HepG2 (cell line): ENCODE measurements around the gene LHFPL2. TPM values are rescaled to one million over a fixed set of nuclear protein-coding genes. Genes with fewer than 3 reads are reported as not detected.
"Not testable (repeated sequence)": the region's sequence is repeated elsewhere in the genome, so short reads cannot be mapped to it uniquely, and the experiment has no call there.

Source experiments
- ATAC-seq: fragments of 200-7000 bp; cut with Tn5 transposase; 3 replicates; pipeline ENCODE4 v1.9.1; 2020; ENCODE audit warnings: mild to moderate bottlenecking, moderate library complexity
- BruUV-seq: library from RNA; stranded (reverse); fragments of 400-500 nt; replicated peaks from 2 replicates; lab custom pipeline; 2021; lab: Mats Ljungman, UMichigan
- CTCF ChIA-PET: fragments of 300-600 bp; formaldehyde crosslinking; extraction: SDS; loops from one replicate; lab custom pipeline; 2021; ENCODE audit warnings: low total read pairs, inconsistent platforms, low intra/inter-chr PET ratio; lab: Yijun Ruan, JAX
- POLR2A ChIA-PET: fragments of 350-600 bp; sonication (Branson Sonifier 250); formaldehyde crosslinking; loops from one replicate; lab custom pipeline; 2020; ENCODE audit warnings: antibody characterized with exemption, inconsistent platforms; lab: Yijun Ruan, JAX
- DNase-seq: peaks from one replicate; pipeline ENCODE4 v3.0.0-alpha.2; 2015; ENCODE audit warnings: low spot score
- FAIRE-seq: peaks from 3 replicates; lab custom pipeline; 2011; peaks lifted over from hg19 to GRCh38; lab: Jason Lieb, UNC
- H2AFZ ChIP-seq: one replicate; pipeline ENCODE4 v1.6.1; 2011; ENCODE audit warnings: low read length, inconsistent platforms
- H3K27ac ChIP-seq: fragments of 300-600 bp; 3 replicates; pipeline ENCODE4 v1.8.0; 2011; ENCODE audit warnings: mixed run types, mild to moderate bottlenecking, mixed read lengths, low read length, inconsistent platforms; ENCODE audit not compliant: insufficient read depth; ENCODE audit errors: extremely low read length
- H3K27me3 ChIP-seq, 2 experiments: fragments of 200-600 bp in 1 of 2; 2 replicates in 1 of 2; 3 replicates in 1 of 2; pipeline versions ENCODE4 v1.6.0 to v1.8.0; 2011; ENCODE audit warnings: low read length in 2 of 2, mild to moderate bottlenecking in 2 of 2, moderate library complexity in 2 of 2, inconsistent platforms in 1 of 2; ENCODE audit not compliant: insufficient read depth in 2 of 2, control insufficient read depth in 1 of 2
- H3K36me3 ChIP-seq, 2 experiments: fragments of 200-600 bp in 1 of 2; replicated peaks in 1 of 2; 2 replicates in 1 of 2; 3 replicates in 1 of 2; pipeline versions ENCODE4 v1.5.1 to v1.8.0; 2011; ENCODE audit warnings: low read length in 2 of 2, inconsistent platforms in 1 of 2; ENCODE audit not compliant: insufficient read depth in 2 of 2, control insufficient read depth in 1 of 2
- H3K4me1 ChIP-seq: 2 replicates; pipeline ENCODE4 v1.5.1; 2012; ENCODE audit warnings: low read length, inconsistent platforms; ENCODE audit not compliant: insufficient read depth
- H3K4me2 ChIP-seq: 2 replicates; pipeline ENCODE4 v1.6.0; 2011; ENCODE audit warnings: low read depth, low read length, inconsistent platforms
- H3K4me3 ChIP-seq, 3 experiments: fragments of 200-600 bp in 1 of 3; sonication (generic), shearing (Covaris generic) in 1 of 3; replicated peaks in 1 of 3; 2 replicates each; pipeline ENCODE4 v1.5.1; 2011 to 2016; ENCODE audit warnings: low read length in 3 of 3, inconsistent platforms in 2 of 3, low read depth in 2 of 3, mild to moderate bottlenecking in 2 of 3, control low read depth in 1 of 3, mixed read lengths in 1 of 3; ENCODE audit not compliant: insufficient read depth in 1 of 3
- H3K79me2 ChIP-seq: one replicate; pipeline ENCODE4 v1.6.1; 2011; ENCODE audit warnings: low read length, inconsistent platforms; ENCODE audit not compliant: insufficient read depth
- H3K9ac ChIP-seq: 2 replicates; pipeline ENCODE4 v1.6.0; 2011; ENCODE audit warnings: mild to moderate bottlenecking, low read depth, low read length, inconsistent platforms; ENCODE audit not compliant: insufficient read depth
- H3K9me3 ChIP-seq: 2 replicates; pipeline ENCODE4 v1.5.1; 2012; ENCODE audit warnings: mild to moderate bottlenecking, low read length
- H4K20me1 ChIP-seq: 2 replicates; pipeline ENCODE4 v1.6.0; 2011; ENCODE audit warnings: inconsistent platforms, mild to moderate bottlenecking, low read length, moderate library complexity; ENCODE audit not compliant: insufficient read depth
- CHCHD3 ChIP-seq: sonication (generic); formaldehyde crosslinking; IDR thresholded peaks from 2 replicates; pipeline ENCODE4 v1.8.0; 2022; ENCODE audit warnings: mild to moderate bottlenecking, missing genetic modification reagents, moderate library complexity
- GPBP1L1 ChIP-seq: sonication (generic); formaldehyde crosslinking; IDR thresholded peaks from 2 replicates; pipeline ENCODE4 v1.5.0; 2020; ENCODE audit warnings: mild to moderate bottlenecking, missing genetic modification reagents
- JARID2 ChIP-seq: sonication (generic); formaldehyde crosslinking; IDR thresholded peaks from 2 replicates; pipeline ENCODE4 v1.8.1; 2023; ENCODE audit warnings: missing genetic modification reagents, inconsistent platforms; ENCODE audit not compliant: insufficient replicate concordance
- JUND ChIP-seq: sonication (generic); formaldehyde crosslinking; IDR thresholded peaks from 2 replicates; pipeline ENCODE4 v1.8.0; 2022; ENCODE audit warnings: mild to moderate bottlenecking, missing genetic modification reagents
- MED8 ChIP-seq: sonication (generic); formaldehyde crosslinking; IDR thresholded peaks from 2 replicates; pipeline ENCODE4 v1.8.1; 2023; ENCODE audit warnings: mild to moderate bottlenecking, missing genetic modification reagents; ENCODE audit not compliant: insufficient replicate concordance
- POLR2A ChIP-seq, 2 experiments: IDR thresholded peaks; 2 replicates each; pipeline ENCODE4 v1.6.1; 2011; ENCODE audit warnings: low read depth in 2 of 2, low read length in 2 of 2, mild to moderate bottlenecking in 1 of 2, moderate library complexity in 1 of 2; ENCODE audit not compliant: insufficient read depth in 1 of 2
- SOX5 ChIP-seq: IDR thresholded peaks from 2 replicates; pipeline ENCODE4 v1.6.1; 2016; ENCODE audit warnings: borderline replicate concordance
- SOX6 ChIP-seq, 2 experiments: fragments of 450-650 bp in 1 of 2; sonication (generic) in 1 of 2; formaldehyde crosslinking in 1 of 2; IDR thresholded peaks; 2 replicates each; pipeline versions ENCODE4 v1.4.0 to v1.6.1; 2017 to 2020; ENCODE audit warnings: antibody characterized with exemption in 1 of 2, mild to moderate bottlenecking in 1 of 2, missing genetic modification reagents in 1 of 2
- SRF ChIP-seq: IDR thresholded peaks from 2 replicates; pipeline ENCODE4 v1.6.1; 2011; ENCODE audit warnings: mild to moderate bottlenecking, low read depth, low read length, moderate library complexity
- YEATS4 ChIP-seq: sonication (generic); formaldehyde crosslinking; IDR thresholded peaks from 2 replicates; pipeline ENCODE4 v1.4.0; 2020; ENCODE audit warnings: missing genetic modification reagents, borderline replicate concordance
- ZNF34 ChIP-seq: sonication (generic); formaldehyde crosslinking; IDR thresholded peaks from 2 replicates; pipeline ENCODE4 v1.4.0; 2020; ENCODE audit warnings: mild to moderate bottlenecking, missing genetic modification reagents, borderline replicate concordance
- ZNF567 ChIP-seq: sonication (generic); formaldehyde crosslinking; IDR thresholded peaks from 2 replicates; pipeline ENCODE4 v1.8.1; 2023; ENCODE audit warnings: mild to moderate bottlenecking, missing genetic modification reagents, borderline replicate concordance
- WGBS: methylation state at CpG from one replicate; pipeline ENCODE4 v1.1.6; 2017; ENCODE audit warnings: low lambda C conversion rate; 5-methylcytosine and 5-hydroxymethylcytosine counted together
- in situ Hi-C: cut with HindIII; loops from 2 replicates; pipeline ENCODE4 v1.10.0; 2017; ENCODE audit warnings: low pct_unique_long_range_greater_than_20kb; ENCODE audit not compliant: extremely low pct_ligation_motif_present
- intact Hi-C: fragments of 100-400 bp; cut with micrococcal nuclease; formaldehyde crosslinking; loops from one replicate; pipeline ENCODE4 v1.10.0; 2022; ENCODE audit not compliant: unreplicated experiment
- polyA plus RNA-seq, 8 experiments: library from polyadenylated mRNA; depleted of rRNA in 3 of 8; stranded (reverse) in 7 of 8; unstranded in 1 of 8; fragments of >200 nt; fragmentation: Illumina TruSeq in 4 of 8; extraction: Trizol in 4 of 8; gene quantifications; 2 replicates each; pipeline versions ENCODE4 v1.2.1 to v1.2.3, GENCODE V29; 2011 to 2016; ENCODE audit warnings: low read depth in 4 of 8, missing spikeins in 1 of 8, mixed read lengths in 1 of 8; ENCODE audit not compliant: insufficient read depth in 1 of 8
- total RNA-seq, 5 experiments: library from RNA; depleted of rRNA; stranded (reverse); fragments of >200 nt; fragmentation: Illumina TruSeq; extraction: Trizol; gene quantifications; 2 replicates each; pipeline ENCODE4 v1.2.3, GENCODE V29; 2016; ENCODE audit warnings: low read depth in 1 of 5
- TF ChIP-seq, protein P1 (sequence below): sonication (generic); formaldehyde crosslinking; conservative IDR thresholded peaks from 2 replicates; pipeline ENCODE4 v1.4.0; 2020; ENCODE audit warnings: missing genetic modification reagents
- TF ChIP-seq, protein P2 (sequence below): sonication (generic); formaldehyde crosslinking; IDR thresholded peaks from 2 replicates; pipeline ENCODE4 v1.5.1; 2020; ENCODE audit warnings: missing genetic modification reagents, mild to moderate bottlenecking, borderline replicate concordance

LHFPL2 gene
- total and polyA plus RNA-seq, 2 of the 13 experiments (the other 11 are each of a cell fraction or from before 2014, with no cell fraction given): 6.0 to 20.0 TPM

GRCh38 chr5:78690253-78690972 is 41.8 kb upstream of the LHFPL2 start (continued):
- no peak for TF ChIP-seq GPBP1L1 (CRISPR knock-in tag)
- TF ChIP-seq YEATS4 (CRISPR knock-in tag): no peak
- TF ChIP-seq ZNF567 (CRISPR knock-in tag): no peak
- no peak for TF ChIP-seq JARID2 (CRISPR knock-in tag)
- no peak for TF ChIP-seq SOX5 (CRISPR knock-in tag)
- no peak for TF ChIP-seq ZNF34 (CRISPR knock-in tag)

DNA sequence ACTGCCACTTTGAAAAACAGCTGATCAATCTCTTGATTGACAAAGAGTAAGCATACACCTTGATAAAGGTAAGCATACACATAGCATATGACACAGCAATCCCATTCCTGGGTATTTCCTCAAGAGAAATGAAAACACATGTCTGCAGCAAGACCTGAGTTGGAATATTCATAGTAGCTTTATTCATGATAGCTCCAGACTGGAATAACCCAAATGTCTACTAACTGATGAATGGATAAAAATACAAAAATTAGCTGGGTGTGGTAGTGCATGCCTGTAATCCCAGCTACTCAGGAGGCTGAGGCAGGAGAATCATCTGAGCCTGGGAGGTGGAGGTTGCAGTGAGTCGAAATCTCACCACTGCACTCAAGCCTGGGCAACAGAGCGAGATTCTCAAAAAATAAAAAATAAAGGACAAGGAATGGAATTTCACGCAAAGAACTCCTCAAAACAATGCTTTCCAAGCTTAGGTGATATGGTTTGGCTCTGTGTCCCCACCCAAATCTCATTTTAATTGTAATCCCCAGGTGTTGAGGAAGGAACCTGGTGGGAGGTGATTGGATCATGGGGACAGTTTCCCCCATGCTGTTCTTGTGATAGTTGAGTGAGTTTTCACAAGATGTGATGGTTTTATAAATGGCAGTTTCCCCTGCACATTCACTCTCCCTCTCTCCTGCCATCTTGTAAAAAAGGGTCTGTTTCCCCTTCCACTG is 41.1 kb upstream of the LHFPL2 start:
- no peak for DNase-seq
- no peak for ATAC-seq
- TF ChIP-seq CHCHD3 (CRISPR knock-in tag) (no peak), MED8 (no peak), JUND (no peak), POLR2A (IDR thresholded peaks at IDR 0.05; ENCODE audit: insufficient read depth in 1 of 2, low read depth in 2 of 2, low read length in 2 of 2) (no peak), SOX6 (IDR thresholded peaks at IDR 0.05) (no peak), SOX6 (CRISPR knock-in tag; IDR thresholded peaks at IDR 0.05) (no peak), SRF (no peak)
- TF ChIP-seq, protein P1, sequence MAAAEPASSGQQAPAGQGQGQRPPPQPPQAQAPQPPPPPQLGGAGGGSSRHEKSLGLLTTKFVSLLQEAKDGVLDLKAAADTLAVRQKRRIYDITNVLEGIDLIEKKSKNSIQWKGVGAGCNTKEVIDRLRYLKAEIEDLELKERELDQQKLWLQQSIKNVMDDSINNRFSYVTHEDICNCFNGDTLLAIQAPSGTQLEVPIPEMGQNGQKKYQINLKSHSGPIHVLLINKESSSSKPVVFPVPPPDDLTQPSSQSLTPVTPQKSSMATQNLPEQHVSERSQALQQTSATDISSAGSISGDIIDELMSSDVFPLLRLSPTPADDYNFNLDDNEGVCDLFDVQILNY: no peak
- TF ChIP-seq, protein P2, sequence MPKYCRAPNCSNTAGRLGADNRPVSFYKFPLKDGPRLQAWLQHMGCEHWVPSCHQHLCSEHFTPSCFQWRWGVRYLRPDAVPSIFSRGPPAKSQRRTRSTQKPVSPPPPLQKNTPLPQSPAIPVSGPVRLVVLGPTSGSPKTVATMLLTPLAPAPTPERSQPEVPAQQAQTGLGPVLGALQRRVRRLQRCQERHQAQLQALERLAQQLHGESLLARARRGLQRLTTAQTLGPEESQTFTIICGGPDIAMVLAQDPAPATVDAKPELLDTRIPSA: no peak
- Histone ChIP-seq H3K27ac (no peak overlapping the region), H3K9ac (no peak overlapping the region), H3K4me3 (no peak overlapping the region), H3K79me2 (no peaks in the 10 kb centered on the region), H3K9me3 (no peaks in the 10 kb centered on the region), H3K27me3 (no peaks in the 10 kb centered on the region), H3K4me2 (no peak overlapping the region), H2AFZ (no peak overlapping the region), H3K36me3 (no peaks in the 10 kb centered on the region), H3K4me1 (no peaks in the 10 kb centered on the region), H4K20me1 (no peaks in the 10 kb centered on the region)
- WGBS: 76% methylated on average over 3 of the region's 3 CpGs
- in situ Hi-C loops (no loop called here), intact Hi-C loops (no loop called here)
- BruUV-seq: no TSS peak
- POLR2A ChIA-PET: no interaction called here
- CTCF ChIA-PET: no interaction called here
- no peak for FAIRE-seq

DNA sequence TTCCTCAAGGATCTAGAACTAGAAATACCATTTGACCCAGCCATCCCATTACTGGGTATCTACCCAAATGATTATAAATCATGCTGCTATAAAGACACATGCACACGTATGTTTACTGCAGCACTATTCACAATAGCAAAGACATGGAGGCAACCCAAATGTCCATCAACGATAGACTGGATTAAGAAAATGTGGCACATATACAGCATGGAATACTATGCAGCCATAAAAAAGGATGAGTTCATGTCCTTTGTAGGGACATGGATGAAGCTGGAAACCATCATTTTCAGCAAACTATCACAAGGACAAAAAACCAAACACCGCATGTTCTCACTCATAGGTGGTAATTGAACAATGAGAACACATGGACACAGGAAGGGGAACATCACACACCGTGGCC is 38.9 kb upstream of the LHFPL2 start:
- H3K4me1 ChIP-seq, CTCF ChIA-PET, intact Hi-C loops, H2AFZ ChIP-seq, POLR2A ChIA-PET, in situ Hi-C loops, DNase-seq, BruUV-seq, H3K79me2 ChIP-seq, H3K9me3 ChIP-seq, FAIRE-seq, H3K27me3 ChIP-seq, H3K36me3 ChIP-seq, H3K4me3 ChIP-seq, H3K4me2 ChIP-seq, H3K9ac ChIP-seq, H4K20me1 ChIP-seq, H3K27ac ChIP-seq, ATAC-seq: not testable (repeated sequence)
- WGBS: 49% methylated on average over 4 of the region's 4 CpGs
